ENCODE results near the gene EIF4A3. TPM values are rescaled to one million over a fixed set of nuclear protein-coding genes. Genes with fewer than 3 reads are reported as not detected.

Gene EIF4A3
- total RNA-seq, 2 donors from 2014 or later, result 105 to 144 TPM

DNA sequence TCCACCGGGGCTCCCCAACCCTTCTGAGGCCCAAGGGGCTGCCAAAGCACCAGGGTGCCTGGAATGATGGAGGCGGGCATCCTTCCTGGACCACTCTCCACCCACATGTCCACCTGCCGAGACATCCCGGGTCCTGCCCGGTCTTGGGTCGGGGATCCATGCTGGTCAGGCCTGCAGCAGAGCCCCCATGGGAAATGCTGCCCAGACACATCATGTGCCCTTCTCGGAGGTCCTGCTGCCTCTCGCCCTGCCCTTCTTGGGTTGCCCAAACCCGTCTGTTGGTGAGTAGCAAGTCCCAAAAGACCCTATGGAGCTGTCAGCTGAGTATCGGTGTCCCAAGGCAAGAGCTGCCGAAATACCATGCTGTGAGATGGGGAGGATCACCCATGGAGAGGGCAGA is 60.3 kb downstream of the EIF4A3 start:
- Mint-ChIP-seq H3K9me3 (no peaks in the 10 kb centered on the region), H3K27ac (no peak overlapping the region), H3K36me3 (no peaks in the 10 kb centered on the region)
- DNase-seq (ENCODE audit: low spot score in 2 of 2) (no peak), ATAC-seq (no peak)

DNA sequence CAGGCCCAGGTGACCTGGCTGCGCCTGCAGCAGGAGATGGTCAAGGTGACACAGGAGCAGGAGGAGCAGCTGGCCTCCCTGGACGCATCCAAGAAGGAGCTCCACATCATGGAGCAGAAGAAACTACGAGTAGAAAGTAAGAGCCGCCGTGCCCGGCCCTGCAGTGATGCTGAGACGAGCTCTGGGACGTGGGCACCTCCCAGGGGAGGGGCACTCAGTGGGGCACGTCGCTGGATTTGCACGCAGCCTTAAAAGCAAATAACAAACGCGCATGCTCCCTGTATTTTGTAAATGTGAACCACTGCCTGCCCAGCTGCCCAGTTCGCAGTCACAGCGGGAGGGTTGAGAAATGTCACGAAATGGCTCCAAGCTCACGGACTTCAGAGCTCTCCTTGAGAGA is 60.8 kb downstream of the EIF4A3 start:
- H3K36me3 Mint-ChIP-seq, result no peaks in the 10 kb centered on the region

DNA sequence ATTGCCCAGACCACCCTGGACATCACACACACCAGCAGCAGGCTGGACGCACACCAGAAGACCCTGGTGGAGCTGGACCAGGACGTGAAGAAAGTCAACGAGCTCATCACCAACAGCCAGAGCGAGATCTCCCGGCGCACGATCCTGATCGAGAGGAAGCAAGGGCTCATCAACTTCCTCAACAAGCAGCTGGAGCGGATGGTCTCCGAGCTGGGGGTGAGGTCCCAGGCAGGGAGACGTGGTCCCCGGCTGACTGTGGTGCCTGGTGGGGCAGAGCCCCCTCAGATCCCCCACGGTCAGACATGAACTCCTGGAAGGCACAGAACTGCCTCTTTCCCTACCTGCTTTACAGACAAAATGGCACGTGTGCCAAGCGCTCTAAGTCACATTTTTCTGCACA is 62.2 kb downstream of the EIF4A3 start:
- ATAC-seq (no peak), DNase-seq (ENCODE audit: low spot score in 2 of 2) (no peak)
- H3K27ac Mint-ChIP-seq, result no peak overlapping the region
- no peaks in the 10 kb centered on the region for H3K9me3 Mint-ChIP-seq
- H3K36me3 Mint-ChIP-seq, result no peaks in the 10 kb centered on the region

More for the DNA sequence above, 60.8 kb downstream of the EIF4A3 start:
- no peak for ATAC-seq
- H3K9me3 Mint-ChIP-seq, result no peaks in the 10 kb centered on the region
- no peak overlapping the region for H3K27ac Mint-ChIP-seq
- no peak for DNase-seq (ENCODE audit: low spot score in 2 of 2)

Other genes with a start within 250 kb of the EIF4A3 start
- gene TBC1D16, start 111.3 kb downstream of the EIF4A3 start, total RNA-seq, result 10 to 100 TPM in 1 of 2 donors, 1 to 10 TPM in 1; 5.2 to 10.2 TPM
- gene CCDC40, start 110.5 kb downstream of the EIF4A3 start, total RNA-seq, result under 1 TPM; 0.45 to 0.50 TPM
- 10 to 100 TPM; 34.2 to 36.3 TPM for gene GAA, start 45.5 kb downstream of the EIF4A3 start, total RNA-seq
- gene CARD14, start 22.9 kb upstream of the EIF4A3 start, total RNA-seq, result under 1 TPM in 1 of 2 donors, not detected in 1; 0.19 TPM
- gene SGSH, start 73.2 kb upstream of the EIF4A3 start, total RNA-seq, result 10 to 100 TPM; 34.8 to 39.0 TPM
- gene SLC26A11, start 73.3 kb upstream of the EIF4A3 start, total RNA-seq, result 10 to 100 TPM in 1 of 2 donors, 1 to 10 TPM in 1; 7.5 to 13.1 TPM
- 100 to 1,000 TPM; 415 to 602 TPM for gene RNF213, start 113.7 kb upstream of the EIF4A3 start, total RNA-seq

Data from activated naive CD4-positive, alpha-beta T cell treated with anti-CD3 and anti-CD28 coated beads, Interleukin-2, amount 50 U/mL, for 72 hours (primary cell).